Spleen (tissue), 7 donors: ENCODE measurements around the gene RBSN.

Experiments
- POLR2A ChIP-seq, 3 donors: fragments of 450-650 bp; IDR thresholded peaks; one replicate each; pipeline ENCODE4 v1.5.1; 2017; ENCODE audit warnings: antibody characterized with exemption in 3 of 3, mild to moderate bottlenecking in 1 of 3
- POLR2AphosphoS5 ChIP-seq, 3 donors: sonication (generic); formaldehyde crosslinking; IDR thresholded peaks; one replicate each; pipeline ENCODE4 v1.5.1; 2017; ENCODE audit warnings: antibody characterized with exemption in 3 of 3
- TF ChIP-seq, protein P1 (sequence below), 11 experiments: fragments of 200-600 bp in 7 of 11; fragments of 450-650 bp in 4 of 11; sonication (generic) in 4 of 11; IDR thresholded peaks in 8 of 11; conservative IDR thresholded peaks in 3 of 11; 1 replicate in 7 of 11; 2 replicates in 4 of 11; pipeline versions ENCODE4 v1.4.0 to v1.8.0; 2016 to 2021; ENCODE audit warnings: antibody characterized with exemption in 11 of 11, inconsistent platforms in 4 of 11, mild to moderate bottlenecking in 1 of 11
- donor health status: DM: no; HTN: no; CAD: no; lungs with moderate emphysema.
- donor health status: DM: no; HTN: no; CAD: no.
- donor health status: DM: no; HTN: no; CAD: no.

DNA sequence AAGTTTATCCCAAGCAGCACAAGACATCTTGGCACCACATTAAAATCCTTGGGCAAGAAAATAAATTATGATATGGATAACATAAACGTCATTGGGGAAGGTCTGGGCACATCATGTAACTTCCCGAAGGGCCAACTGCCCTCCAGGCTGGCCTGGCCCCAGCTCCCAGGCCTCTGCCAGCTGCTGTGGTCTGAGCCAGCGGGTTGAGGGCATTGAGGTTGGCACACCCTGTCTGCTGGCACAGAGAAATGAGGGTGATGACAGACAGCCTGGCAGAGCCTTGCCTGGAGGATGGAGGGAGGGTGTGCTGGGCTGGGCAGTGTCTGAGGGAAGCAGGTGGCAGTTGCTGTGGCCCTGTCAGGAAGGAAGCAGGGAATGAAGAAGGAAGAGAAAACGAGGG, 3.3 kb upstream of the RBSN start:
- TF ChIP-seq, protein P1, sequence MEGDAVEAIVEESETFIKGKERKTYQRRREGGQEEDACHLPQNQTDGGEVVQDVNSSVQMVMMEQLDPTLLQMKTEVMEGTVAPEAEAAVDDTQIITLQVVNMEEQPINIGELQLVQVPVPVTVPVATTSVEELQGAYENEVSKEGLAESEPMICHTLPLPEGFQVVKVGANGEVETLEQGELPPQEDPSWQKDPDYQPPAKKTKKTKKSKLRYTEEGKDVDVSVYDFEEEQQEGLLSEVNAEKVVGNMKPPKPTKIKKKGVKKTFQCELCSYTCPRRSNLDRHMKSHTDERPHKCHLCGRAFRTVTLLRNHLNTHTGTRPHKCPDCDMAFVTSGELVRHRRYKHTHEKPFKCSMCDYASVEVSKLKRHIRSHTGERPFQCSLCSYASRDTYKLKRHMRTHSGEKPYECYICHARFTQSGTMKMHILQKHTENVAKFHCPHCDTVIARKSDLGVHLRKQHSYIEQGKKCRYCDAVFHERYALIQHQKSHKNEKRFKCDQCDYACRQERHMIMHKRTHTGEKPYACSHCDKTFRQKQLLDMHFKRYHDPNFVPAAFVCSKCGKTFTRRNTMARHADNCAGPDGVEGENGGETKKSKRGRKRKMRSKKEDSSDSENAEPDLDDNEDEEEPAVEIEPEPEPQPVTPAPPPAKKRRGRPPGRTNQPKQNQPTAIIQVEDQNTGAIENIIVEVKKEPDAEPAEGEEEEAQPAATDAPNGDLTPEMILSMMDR (IDR thresholded peaks at IDR 0.05 in 8 of 11, conservative IDR thresholded peaks at IDR 0.05 in 3 of 11): no peak
- TF ChIP-seq POLR2A (IDR thresholded peaks at IDR 0.05) (no peak), POLR2AphosphoS5 (IDR thresholded peaks at IDR 0.05) (peak; percentile 36 to 48 (median 48))
